ENCODE data around the gene CELF5.
"Not testable (repeated sequence)": the region's sequence is repeated elsewhere in the genome, so short reads cannot be mapped to it uniquely, and the experiment has no call there.

CELF5 gene

DNA sequence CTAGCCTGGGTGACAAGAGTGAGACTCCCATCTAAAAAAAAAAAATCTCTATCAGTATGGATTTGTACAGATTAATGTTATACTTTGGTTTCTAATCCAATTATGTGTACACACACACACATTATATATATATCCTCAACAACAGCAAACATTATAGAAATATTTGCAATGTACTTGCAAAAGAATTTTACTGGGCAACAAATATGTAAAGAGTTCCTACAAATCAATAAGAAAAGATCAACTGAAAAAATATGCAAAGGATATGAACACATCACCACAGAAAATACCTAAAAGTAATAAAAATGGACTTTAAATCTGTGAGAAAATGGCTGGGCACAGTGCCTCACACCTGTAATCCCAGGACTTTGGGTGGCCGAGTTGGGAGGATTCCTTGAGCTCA, 101.0 kb downstream of the CELF5 start:
- no peak for DNase-seq

DNA sequence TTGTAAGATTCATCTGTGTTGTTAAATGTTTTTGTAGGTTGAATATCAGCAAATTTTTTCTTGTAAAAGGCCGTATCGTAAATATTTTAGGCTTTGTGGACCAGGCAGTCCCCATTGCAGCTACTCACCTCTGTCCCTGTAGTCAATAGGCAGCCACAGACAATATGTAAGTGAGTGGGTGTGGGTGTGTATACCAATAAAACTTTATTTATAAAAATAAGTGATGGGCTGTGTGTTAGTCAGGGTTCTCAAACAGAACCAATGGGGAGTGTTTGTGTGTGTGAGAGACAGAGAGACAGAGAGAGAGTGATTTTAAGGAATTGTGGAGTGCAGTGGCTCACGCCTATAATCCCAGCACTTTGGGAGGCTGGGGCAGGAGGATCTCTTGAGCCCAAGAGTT, 104.3 kb downstream of the CELF5 start:
- DNase-seq, result no peak

DNA sequence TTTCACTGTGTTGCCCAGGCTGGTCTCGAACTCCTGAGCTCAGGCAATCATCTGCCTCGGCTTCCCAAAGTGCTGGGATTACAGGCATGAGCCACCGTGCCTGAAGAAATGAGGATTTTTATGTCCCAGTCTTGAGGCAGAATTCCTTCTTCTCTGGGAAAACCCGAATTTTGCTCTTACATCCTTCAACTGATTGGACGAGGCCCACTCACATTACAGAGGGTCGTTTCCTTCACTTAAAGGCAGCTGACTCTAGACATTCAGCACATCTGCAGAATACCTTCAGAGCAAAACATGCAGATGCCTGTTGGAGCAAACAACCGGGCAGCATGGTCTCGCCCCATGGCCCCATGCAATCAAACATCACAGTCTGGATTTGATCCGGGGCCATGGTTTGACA, 105.6 kb downstream of the CELF5 start:
- DNase-seq, result no peak

DNA sequence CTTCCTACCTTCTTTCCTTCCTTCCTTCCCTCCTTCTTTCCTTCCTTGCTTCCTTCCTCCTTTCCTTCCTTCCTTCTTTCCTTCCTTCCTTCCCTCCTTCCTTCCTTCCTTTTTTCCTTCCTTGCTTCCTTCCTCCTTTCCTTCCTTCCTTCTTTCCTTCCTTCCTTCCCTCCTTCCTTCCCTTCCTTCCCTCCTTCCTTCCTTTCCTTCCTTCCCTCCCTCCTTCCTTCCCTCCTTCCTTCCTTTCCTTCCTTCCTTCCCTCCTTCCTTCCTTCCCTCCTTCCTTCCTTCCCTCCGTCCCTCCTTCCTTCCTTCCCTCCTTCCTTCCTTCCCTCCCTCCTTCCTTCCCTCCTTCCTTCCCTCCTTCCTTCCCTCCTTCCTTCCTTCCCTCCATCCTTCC, 107.8 kb downstream of the CELF5 start:
- DNase-seq, result not testable (repeated sequence)

DNA sequence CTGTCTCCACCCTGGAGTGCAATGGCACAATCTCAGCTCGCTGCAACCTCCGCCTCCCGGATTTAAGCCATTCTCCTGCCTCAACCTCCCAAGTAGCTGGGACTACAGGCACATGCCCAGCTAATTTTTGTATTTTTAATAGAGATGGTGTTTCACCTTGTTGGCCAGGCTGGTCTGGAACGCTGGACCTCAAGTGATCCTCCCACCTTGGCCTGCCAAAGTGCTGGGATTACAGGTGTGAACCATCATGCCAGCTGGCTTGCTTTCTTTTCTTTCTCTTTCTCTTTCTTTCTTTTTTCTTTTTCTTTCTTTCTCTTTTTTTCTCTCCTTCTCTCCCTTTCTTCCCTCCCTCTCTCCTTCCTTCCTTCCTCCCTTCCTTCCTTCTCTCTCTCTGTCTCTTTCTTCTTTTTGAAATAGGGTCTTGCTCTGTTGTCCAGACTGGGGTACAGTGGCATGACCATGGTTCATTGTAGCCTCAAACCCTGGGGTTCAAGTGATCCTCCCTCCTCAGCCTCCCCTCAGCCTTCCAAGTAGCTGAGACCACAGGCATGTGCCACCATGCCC, 108.6 kb downstream of the CELF5 start:
- DNase-seq, result no peak

DNA sequence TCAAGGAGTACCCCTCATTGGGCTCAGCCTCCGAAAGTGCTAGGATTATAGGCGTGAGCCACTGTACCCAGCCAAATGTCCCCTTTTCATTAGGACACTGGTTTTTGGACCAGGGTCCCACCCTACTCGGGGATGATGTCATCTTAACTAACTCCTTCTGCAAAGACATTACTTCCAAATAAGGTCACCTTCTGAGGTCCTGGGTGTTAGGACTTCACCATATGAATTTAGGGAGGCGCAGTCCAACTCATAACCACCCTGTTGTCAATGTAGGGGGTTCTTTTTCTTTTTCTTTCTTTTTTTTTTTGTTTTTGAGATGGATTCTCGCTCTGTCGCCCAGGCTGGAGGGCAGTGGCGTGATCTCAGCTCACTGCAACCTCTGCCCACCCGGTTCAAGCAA, 109.2 kb downstream of the CELF5 start:
- DNase-seq, result no peak

DNA sequence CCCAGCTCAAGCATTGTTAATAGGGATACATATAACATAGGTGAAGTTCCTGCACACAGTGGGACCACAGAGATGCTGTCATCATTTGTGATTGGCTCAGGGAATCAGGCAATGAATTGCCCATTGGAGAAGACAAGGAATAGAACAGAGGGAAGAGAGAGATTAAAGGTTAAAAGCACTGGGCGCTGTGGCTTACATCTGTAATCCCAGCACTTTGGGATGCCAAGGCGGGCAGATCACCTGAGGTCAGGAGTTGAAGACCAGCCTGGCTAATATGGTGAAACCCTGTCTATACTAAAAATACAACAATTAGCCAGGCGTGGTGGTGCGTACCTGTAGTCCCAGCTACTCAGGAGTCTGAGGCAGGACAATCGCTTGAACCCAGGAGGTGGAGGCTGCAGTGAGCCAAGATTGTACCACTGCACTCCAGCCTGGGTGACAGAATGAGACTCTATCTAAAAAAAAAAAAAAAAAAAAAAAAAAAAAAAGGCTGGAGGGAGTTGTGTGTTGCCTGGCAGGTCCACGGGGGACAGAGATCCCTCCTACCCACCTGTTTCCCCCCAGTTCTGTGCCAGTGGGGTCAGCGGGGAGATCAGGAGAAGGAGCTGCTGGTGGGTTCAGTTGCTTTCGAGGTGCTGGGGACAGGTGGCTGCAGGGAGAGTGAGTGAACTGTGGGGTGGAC, 110.4 kb downstream of the CELF5 start:
- DNase-seq, result not testable (repeated sequence)

DNA sequence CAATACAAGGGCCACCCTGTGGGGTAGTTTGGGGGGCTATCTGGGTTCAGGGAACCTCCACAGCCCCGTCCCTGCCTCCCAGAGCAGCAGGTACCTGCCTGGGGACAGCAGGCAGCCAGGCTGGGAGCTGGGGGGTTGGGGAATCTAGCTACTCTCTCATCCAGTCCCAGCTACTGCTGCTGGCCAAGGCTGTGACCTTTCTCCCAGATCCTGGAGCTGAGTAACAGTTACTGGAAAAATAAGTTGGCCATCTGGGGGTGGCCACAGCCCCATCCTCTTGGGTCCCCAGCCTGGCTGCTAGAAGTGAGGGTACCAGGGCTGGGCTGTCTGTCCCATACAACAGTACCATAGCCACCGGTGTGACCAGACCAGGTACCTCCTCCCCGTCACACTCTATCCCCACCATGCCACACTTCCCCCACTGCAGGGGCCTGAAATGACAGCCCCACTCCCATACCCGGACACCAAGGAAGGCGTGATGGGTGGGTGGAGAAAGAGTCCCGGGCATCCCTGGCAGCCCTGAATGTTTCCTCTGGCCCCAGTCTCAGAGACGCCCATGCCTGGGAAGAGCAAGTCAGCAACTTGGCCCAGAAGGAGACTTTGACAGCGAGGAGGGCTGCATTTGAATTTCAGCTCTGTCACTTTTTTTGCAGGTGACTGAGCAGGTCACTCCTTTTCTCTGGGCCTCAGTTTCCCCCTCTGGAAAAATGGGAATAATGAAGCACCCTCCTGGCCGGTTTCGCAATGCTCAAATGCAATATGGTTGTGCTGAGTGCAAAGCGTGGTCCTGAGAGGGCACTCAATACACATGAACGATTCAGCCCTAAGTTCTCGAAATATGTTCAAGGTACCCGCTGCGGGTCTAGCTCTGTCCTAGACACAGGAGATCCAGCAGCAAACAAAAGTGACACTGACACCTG, 111.2 kb downstream of the CELF5 start:
- DNase-seq, result no peak

DNA sequence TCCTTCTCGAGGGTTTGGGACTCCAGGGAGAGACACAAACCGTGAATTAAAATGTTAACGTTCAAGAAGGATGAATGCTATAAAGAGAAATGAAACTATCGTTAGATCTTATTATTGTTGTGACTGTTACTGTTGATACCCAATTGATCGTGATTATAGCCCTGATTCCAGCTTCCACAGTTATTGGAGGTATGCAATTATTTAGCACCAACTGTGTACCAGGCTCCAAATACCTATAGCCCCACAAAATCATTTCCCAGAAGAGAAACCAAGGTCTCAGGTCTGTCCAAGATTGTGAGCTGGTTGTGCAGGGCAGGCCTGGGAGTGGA, 111.9 kb downstream of the CELF5 start:
- no peak for DNase-seq

DNA sequence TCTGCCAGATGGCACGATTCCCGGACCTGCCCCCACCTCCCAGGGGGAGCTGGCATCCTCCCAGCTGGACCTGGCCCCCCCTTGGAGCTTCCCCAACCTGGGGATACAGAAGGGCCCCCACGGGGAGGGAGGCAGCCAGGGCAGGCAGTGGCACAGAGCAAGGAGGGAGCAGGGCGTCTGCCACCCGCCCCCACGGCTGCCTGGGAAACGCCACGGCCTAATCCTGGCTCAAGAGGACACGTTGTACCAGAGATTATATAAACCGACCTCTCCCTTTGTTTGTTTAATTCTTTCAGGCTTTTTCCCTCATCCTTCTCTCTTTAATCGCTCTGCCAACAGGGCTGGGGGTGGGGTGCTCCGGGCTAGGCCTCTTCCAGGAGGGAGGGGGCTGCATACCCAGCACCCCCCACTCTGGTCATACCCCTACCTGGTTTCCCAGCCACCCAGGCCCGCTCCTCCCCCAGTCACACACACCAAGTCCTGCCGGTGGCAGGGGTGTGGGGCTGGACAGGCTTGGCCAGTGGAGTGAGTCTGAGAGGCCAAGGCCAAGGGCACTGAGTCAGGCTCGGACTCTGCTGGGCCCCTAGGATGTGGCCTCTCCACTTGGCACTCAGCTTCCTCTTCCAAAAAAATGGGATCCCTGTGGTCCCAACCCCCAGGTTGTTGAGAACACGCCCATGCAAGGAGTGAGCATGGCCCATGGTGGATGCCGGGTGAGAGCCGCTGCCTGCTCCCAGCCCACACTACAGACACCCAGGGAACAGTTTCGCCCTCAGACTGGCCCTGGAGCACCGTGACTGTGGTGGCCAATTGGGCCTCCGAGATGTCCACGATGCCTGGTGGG, 112.4 kb downstream of the CELF5 start:
- no peak for DNase-seq

DNA sequence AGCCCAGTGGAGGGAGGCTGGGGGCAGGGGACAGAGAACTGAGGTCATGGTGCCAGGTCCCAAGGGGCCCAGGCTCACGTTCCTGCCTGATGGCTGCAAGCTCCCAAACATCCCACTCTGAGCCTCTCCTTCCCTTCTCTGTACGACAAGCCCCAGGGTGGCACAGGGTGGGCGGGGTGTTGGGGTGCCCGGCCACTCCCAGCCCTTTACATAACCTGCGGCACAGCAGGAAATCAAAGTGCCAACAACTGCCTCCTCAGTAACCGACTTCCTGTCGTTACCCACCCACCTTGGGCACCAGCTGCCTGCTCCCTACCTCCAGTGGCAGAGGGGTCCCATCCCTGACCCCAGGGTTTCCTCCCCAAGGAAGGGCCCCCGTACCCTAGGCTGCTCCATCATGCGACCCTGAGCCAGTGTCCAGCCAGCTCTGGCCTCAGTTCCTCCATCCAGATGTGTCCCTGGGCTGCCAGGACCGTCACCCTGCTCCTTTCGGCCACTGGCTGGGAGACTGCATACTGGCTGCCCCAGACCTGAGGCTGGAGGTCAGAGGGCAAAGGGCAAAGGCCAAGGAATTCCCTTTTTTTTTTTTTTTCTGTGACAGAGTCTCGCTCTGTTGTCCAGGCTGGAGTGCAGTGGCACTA, 114.2 kb downstream of the CELF5 start:
- DNase-seq, result peak; percentile 73

DNA sequence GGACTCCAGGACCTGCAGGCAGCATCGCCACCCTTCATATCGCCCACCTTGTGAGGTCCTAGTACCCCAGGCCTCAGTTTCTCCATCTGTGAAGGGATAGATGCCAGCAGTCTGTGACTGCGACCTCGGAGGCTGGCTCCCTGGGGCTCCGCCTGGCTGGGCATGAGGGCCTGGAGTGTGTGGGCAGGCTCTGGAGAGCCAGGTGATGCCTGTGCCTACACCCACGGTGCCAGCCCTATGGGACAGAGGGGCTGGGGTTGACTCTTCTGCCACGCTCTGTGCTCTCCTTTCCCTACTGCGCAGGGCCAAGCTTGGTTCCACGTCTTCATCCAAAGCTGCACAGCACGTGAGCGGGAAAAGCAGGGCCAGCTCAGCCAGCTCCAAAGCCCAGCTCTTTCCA, 115.9 kb downstream of the CELF5 start:
- DNase-seq, result no peak

DNA sequence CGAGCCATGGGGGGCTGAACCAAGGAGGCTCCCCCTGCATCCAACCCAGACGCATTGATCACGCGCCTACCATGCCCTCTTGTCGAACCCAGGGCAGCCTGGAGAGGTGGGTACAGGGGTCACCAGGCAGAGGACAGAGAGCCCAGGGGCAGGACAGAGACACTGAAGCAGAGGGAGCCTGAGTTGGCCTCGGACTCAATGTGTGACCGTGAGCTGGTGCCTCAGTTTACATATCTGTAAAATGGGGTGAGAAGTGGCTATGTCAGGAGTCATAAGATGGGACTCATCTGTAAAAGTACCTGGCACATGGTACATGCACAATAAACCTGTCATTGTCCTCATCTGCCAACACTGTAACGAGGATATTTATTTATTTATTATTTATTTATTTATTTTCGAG, 117.8 kb downstream of the CELF5 start:
- DNase-seq, result no peak

DNA sequence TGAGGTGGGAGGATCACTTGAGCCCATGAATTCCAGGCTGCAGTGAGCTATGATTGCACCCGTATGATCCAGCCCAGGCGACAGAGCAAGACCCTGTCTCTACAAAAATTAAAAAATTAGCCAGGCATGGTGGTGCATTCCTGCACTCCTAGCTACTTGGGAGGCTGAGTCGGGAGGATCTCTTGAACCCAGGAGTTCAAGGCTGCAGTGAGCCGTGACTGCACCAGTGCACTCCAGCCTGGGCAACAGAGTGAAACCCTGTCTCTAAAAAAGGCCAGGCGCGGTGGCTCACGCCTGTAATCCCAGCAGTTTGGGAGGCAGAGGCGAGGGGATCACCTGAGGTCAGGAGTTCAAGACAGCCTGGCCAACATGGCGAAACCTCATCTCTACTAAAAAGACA, 118.5 kb downstream of the CELF5 start:
- DNase-seq, result not testable (repeated sequence)

DNA sequence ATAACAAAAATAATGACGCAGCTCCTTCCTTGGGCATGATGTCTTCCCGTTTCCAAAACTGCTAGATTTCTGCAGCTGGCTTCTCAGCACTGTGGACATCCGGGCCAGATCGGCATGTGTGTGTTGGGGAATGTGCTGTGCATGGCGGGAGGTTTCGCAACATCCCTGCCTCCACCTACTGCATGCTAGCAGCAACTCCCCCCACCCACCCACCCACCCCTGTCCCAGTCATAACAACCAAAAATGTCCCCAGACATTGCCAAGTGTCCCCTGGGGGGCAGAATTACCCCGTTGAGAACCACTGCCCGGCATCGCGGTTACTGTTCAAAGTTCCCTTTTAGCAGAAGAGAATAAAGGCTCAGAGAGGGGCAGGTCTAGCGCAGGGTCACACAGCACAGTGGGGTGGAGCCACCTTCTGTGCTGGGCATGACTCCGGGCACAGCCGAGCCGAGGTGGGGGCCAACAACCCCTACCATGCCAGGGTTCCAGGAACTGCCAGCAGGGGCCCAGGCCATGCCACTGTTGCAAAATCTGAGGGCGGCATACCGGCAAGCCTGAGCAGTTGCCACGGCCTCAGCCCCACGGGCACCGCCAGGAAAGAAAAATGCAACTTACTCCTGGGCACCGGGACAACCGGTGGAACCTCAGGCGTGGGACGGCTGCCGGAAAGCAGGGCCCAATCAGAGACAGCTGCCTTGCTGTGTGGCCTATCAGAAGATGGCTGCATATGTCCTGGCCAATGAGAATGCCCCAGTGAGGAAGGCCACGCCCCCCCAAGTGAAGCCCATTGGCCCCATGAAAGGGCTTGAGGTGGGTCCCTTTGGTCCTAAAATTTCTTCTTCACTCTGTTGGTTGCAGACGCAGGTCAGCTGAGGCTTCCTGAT, 119.4 kb downstream of the CELF5 start:
- DNase-seq, result peak; percentile 68

DNA sequence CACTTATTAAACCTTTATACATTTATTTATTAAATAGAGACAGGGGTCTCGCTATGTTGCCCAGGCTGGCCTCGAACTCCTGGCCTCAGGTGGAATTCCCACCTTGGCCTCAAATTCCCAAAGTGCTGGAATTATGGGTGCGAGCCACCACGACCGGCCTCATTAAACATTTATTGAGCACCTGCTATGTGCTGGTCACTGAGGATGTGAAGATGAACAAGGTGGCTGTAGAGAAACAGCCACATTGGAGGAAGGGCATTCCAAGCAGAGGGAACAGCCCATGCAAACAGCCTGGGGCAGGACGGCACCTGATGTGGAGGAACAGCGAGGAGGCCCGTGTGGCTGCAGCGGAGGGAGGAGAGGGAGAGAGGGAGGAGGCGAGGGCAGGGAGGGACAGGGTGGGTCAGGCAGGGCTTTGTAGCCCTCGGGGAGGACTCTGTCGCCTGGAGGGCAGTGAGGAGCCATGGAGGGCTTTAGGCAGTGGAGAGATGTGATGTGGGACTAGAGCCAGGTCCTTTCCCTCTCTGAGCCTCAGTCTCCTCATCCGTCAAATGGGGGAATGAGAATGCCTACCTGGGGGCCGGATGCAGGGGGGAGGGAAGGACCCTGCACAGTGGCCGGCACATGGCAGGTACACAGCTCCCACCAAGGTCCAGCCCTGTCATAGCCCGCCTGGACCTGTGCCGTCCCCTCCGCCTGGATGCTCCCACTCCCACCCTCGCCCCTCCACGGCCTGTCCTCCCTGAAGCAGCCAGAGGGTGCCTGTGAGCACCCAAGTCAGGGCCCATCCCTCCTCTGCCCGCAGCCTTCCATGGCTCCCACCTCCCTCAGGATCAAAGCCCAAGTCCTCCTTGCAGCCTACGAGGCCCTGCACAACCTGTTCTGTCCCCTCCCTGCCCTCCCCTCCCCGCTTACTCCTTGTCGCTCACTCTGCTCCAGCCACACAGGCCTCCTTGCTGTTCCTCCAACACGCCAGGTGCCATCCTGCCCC, 120.4 kb downstream of the CELF5 start:
- no peak for DNase-seq

DNA sequence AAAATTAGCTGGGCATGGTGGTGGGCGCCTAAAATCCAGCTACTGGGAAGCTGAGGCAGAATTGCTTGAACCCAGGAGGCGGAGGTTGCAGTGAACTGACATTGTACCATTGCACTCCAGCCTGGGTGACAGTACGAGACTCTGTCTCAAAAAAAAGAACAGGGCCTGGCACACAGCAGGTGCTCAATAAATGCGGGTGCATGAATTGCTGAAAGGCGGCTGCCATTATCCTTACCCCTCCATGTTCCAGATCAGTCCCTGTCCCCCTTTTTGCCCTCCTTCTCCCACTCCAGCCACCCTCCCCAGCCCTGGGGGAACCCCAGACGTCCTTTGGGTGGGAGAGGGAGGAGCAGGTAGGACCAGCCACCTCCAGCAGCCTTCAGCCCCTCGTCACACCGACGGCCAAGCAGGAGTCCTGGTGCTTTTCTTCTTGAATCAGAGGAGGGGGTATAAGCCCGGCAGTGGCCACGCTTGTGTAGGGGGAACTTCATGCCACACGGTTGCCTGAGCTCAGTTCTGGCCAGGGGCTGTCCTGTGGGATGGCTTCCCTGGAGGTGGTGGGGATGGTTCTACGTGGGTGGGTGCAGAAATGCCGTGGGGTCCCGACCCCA, 121.5 kb downstream of the CELF5 start:
- no peak for DNase-seq

Data from activated CD8-positive, alpha-beta memory T cell treated with anti-CD3 and anti-CD28 coated beads for 24 hours (primary cell).